GM12891 (cell line): ENCODE measurements around the gene COL17A1. TPM values are rescaled to one million over a fixed set of nuclear protein-coding genes. Genes with fewer than 3 reads are reported as not detected.

Experiments used
- DNase-seq: peaks from one replicate; pipeline ENCODE4 v3.0.0; 2011; ENCODE audit warnings: low spot score; ENCODE audit not compliant: insufficient read length
- FAIRE-seq: peaks from 2 replicates; lab custom pipeline; 2011; peaks lifted over from hg19 to GRCh38; lab: Jason Lieb, UNC
- PAX5 ChIP-seq: IDR thresholded peaks from 2 replicates; pipeline ENCODE4 v1.6.1; 2011; ENCODE audit warnings: low read length, moderate library complexity, mild to moderate bottlenecking; ENCODE audit not compliant: insufficient read depth, severe bottlenecking
- POLR2A ChIP-seq: IDR thresholded peaks from 2 replicates; pipeline ENCODE4 v1.6.1; 2011; ENCODE audit warnings: low read depth, low read length, control low read depth
- POLR2AphosphoS5 ChIP-seq: IDR thresholded peaks from 2 replicates; pipeline ENCODE4 v1.6.1; 2011; ENCODE audit warnings: low read depth, low read length, control low read depth
- POU2F2 ChIP-seq: IDR thresholded peaks from 2 replicates; pipeline ENCODE4 v1.6.1; 2011; ENCODE audit warnings: low read depth, mild to moderate bottlenecking, control low read depth, low read length, moderate library complexity
- SPI1 ChIP-seq: IDR thresholded peaks from 2 replicates; pipeline ENCODE4 v1.6.1; 2011; ENCODE audit warnings: low read depth, low read length, control low read depth
- TAF1 ChIP-seq: IDR thresholded peaks from 2 replicates; pipeline ENCODE4 v1.6.1; 2011; ENCODE audit warnings: low read depth, low read length, control low read depth
- polyA plus RNA-seq: library from polyadenylated mRNA; unstranded; fragments of >200 nt; gene quantifications from one replicate; pipeline ENCODE4 v1.2.1, GENCODE V29; 2012; ENCODE audit warnings: low read depth, missing spikeins, inconsistent platforms; ENCODE audit not compliant: missing spikeins

The COL17A1 gene
- polyA plus RNA-seq, result not detected

DNA sequence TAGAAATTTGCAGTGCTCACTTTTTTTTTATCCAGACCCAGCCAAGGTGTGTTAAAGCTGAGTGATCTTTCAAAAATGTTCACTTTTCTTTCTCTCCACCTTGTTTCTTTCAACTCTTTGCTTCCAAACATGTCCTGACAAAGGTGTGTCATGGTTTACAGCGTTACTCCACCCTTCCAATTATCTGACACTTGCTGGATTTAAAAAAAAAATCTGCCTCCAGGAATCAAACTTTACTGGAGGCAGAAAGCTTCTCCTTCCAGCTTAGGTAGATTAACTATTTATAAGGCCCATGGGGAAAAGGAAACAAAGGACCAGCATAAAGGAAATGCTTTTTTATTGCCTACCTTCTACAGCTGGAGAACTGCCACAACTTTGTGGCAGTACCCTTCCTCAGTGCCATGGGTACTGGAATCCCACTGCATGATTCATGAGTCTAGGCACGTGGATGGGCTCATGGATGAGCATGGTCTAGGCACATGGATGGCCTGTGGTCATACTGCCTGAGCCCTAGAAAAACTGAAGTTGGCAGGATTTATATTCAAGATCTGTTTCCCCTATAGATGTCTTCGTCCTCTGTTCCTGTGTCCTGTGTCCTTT lies at the start of gene COL17A1:
Gene COL17A1 (minus strand): TSS at position 80 of the 600 bp plus-strand sequence. CDS start 5,207 bp downstream, outside the sequence.
- TF ChIP-seq TAF1, result no peak
- DNase-seq, result no peak

DNA sequence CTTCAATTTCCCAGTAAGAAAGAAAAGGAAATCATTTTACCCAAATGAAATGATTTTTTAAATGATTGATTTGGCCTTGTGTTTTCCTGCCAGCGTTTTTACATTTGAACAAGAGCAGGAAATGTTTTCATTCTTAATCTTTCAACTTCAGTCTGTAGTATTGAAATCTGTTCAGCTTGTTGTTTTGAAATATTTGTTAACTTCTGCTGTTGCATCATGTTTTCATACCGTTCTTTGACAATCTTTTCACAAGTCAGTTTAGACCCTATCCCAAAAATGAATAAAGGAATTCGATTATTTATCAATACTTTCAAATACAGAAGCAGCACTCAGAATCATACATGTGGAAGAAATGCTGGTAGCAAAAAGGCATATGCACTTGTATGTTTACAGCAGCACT lies 44.4 kb upstream of the COL17A1 start:
- no peak for TF ChIP-seq PAX5
- no peak for TF ChIP-seq TAF1
- TF ChIP-seq POLR2AphosphoS5, result no peak
- TF ChIP-seq SPI1, result no peak
- no peak for TF ChIP-seq POLR2A
- no peak for TF ChIP-seq POU2F2
- no peak for DNase-seq
- peak; percentile 9 for FAIRE-seq

More for the DNA sequence above, at the start of gene COL17A1:
- FAIRE-seq, result no peak

DNA sequence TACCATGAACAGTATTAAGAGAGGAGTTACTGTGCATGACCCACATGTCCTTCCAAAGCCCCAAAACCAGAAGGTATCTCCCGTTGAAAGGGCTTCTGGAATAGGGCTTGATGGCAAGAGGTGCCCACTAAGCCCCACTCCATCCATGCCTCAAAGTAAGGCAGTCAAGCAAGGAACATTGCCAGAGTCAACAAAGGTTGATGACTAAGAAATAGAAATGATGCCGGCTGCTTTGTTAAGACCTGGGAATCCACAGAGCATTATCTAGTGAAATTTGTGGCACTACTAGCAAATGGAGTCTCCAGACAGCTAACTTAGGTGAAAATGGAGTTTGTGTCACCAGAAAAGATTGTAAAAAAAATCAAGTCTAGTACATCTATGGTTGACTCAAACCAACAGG lies 42.5 kb upstream of the COL17A1 start:
- TF ChIP-seq POU2F2, result no peak
- no peak for TF ChIP-seq PAX5
- TF ChIP-seq TAF1, result no peak
- no peak for TF ChIP-seq SPI1
- no peak for TF ChIP-seq POLR2A
- no peak for TF ChIP-seq POLR2AphosphoS5
- FAIRE-seq (no peak), DNase-seq (no peak)

DNA sequence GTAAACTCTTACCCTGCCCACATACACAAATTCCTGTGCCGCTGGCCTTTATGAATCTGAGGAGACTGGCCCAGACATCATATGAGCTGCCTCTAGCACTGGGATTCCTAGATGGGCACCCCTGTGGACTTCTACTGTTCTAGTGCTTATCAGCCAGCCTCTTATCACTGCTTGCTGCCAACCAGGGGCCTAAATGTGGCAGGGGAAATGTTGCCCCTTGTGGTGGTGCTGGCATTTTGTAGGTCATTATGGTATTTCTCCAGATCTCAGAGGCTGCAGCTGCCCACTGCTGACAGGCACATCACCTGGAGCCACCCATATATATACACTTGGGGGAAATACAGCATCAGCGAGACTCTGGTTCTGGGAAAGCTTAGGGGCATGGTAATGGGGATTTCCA lies 41.7 kb upstream of the COL17A1 start:
- peak; percentile 76 for FAIRE-seq
- DNase-seq, result no peak
- TF ChIP-seq POLR2A (no peak), PAX5 (no peak), POU2F2 (no peak), POLR2AphosphoS5 (no peak), TAF1 (no peak), SPI1 (no peak)

DNA sequence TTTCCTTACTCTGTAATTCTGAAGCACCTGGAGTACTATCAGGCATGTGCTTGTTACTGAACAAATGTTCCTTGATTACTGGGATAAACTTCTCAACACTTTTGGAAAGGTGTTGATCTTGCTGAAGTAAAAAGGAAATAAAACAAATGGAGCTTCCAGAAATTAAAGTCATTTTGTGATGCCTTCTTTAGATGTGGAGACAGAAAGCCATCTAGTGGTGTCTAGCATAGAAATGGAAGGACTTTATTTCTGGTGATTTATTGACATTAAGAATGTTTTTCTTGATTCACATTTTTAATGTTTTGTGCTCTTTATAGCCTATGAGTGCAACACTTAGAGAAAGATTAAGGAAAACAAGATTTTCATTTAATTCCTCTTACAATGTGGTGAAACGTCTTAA lies 37.7 kb upstream of the COL17A1 start:
- TF ChIP-seq SPI1 (no peak), POLR2AphosphoS5 (no peak), PAX5 (no peak), POU2F2 (no peak), TAF1 (no peak), POLR2A (no peak)
- peak; percentile 58 for FAIRE-seq

DNA sequence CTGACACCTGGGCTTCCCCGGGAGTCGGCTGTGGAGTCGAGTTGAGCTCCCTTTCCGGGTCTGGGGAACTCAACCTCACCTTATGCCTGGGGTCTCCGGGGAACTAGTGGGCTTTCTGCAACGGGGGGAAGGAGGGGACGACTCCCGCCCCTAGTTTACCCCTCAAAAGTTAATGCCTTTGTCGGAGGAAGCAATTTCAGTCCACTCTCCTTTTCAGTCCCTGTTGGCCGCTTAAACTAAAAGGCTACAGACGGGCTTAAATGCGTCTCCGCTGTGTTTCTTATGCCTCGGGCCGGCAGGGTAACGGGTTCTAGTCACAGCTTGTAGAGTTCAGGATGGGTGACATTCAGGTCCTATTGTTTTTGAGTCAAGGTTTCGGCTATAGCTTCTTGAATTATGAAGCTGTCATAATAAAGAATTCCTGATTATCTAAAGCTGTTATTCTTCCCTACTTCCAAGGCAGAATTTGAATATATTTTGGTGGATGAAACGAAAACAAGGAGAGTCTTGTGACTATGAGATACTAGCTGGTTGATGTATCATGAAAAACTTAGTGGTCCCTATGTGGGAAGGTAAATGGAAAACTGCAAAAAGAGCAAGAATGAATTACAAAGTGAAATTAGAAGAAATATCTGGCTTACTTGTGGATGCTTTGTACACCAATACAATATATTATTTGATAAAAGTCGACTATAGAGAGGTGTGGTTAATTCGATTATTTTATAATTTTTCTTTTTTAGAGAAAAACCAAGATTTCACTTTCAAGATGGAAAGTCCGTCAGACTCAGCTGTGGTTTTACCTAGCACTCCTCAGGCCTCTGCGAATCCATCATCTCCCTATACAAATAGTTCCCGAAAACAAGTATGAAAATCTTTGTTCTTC lies 36.8 kb upstream of the COL17A1 start:
- no peak for DNase-seq
- FAIRE-seq, result no peak
- TF ChIP-seq SPI1 (no peak), TAF1 (no peak), PAX5 (no peak), POU2F2 (no peak), POLR2AphosphoS5 (no peak), POLR2A (no peak)

More for the DNA sequence above, 37.7 kb upstream of the COL17A1 start:
- no peak for DNase-seq

DNA sequence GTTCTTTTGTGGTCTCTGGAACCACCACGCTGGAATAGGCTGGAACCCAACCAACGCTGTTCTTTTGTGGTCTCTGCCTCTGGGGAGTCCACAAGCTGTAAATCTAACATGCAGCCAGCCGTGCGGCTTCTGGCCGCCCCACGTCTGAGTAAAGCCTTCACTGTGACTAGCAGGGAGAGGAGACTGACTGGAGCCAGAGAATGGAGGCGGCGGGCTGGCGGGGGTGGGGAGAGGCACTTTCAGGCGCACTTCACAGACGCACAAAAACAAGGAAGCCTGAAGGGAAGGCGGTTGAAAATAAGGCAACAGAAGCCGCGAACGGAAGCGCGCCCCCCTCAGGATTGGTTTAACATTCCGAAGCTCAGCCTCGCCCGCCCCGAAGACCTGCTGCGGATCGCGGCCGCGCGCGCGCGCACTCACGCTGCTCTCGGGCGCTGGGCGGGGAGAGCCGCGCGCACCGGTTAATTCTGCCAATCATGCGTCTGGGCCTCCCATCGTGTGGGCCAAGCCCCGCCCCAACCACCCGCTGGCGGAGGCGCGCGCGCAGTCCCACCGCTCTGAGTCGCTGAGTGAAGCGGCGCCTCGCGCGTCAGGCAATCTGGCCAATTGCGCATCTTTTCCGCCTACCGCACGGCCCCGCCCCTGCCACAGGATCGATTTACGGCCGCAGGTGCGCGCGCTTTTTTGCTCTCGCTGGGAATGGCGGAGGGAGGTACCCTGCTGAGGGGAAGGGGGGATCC lies 36.0 kb upstream of the COL17A1 start, which contains the start of gene SFR1:
Gene SFR1 (plus strand): TSS at position 687 of the 740 bp plus-strand sequence. CDS start 13 bp downstream, at position 700.
- DNase-seq, result peak; percentile 72
- FAIRE-seq, result peak; percentile 100
- TF ChIP-seq PAX5 (no peak), TAF1 (peak; percentile 95), POU2F2 (no peak; the same call in 1 of the 2 replicates), POLR2AphosphoS5 (peak; percentile 90), POLR2A (peak; percentile 95), SPI1 (0 out of 2 replicates have a peak, but pooled peaks have one; percentile 30)

DNA sequence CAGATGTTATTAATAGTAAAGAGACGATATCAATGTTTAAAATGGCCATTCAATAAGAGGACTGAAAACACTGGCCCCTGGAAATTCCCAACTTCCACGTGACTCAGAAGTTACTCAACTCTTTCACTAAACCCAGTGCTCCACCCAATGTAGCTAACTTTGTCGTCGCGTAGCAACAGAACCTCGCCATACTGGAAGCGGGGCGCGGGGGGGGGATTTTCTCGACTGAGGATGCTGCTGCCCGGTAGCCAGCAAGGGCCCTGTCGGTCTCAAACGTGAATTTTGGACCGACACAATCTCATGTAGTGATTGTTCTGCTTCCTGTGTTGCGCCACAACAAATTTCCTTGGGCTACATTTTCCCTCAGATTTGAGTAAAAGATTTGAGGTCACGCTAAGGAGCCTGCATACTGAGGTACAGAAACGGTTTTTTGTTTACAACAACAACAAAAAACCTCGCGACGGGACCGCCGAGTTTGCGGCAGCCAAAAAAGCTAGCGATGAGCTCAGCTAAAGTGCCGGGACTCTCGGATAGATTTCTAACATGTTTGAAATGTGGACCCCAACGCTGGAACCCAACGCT lies 35.3 kb upstream of the COL17A1 start:
- no peak for DNase-seq
- TF ChIP-seq PAX5 (no peak), TAF1 (no peak), POLR2AphosphoS5 (no peak), POLR2A (no peak), SPI1 (no peak), POU2F2 (no peak; the same call in 1 of the 2 replicates)
- FAIRE-seq, result no peak

DNA sequence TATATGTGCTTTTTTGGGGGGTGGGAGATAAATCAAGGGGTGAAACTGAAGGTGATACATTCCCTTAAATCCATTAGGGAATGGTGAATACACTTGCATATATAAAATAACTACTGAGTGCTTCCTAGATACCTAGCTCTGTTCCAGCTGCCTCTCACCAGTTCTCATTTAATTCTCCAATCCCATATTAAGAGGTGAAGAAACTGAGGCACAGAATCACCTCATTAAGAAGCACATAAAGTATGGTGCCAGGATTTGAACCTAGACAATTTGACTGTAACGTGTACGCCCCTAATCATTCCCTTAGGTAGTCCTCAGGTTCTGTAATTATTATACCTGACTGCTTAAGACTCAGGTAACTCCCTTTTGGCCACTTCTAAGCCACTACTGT lies 34.8 kb upstream of the COL17A1 start:
- no peak for DNase-seq
- no peak for FAIRE-seq
- no peak for TF ChIP-seq POU2F2
- no peak for TF ChIP-seq SPI1
- TF ChIP-seq TAF1, result no peak
- no peak for TF ChIP-seq POLR2AphosphoS5
- no peak for TF ChIP-seq POLR2A
- no peak for TF ChIP-seq PAX5
